Skin of body (tissue), 2 donors: ENCODE measurements around the gene NME3. TPM values are rescaled to one million over a fixed set of nuclear protein-coding genes. Genes with fewer than 3 reads are reported as not detected.
A peak's percentile ranks its signal among the peaks of the same experiment; 100 is the strongest.

Source experiments
- DNase-seq: peaks from one replicate; lab custom pipeline; 2025; lab: John Stamatoyannopoulos, UW
- total RNA-seq: library from RNA; depleted of rRNA; stranded (reverse); fragments of >200 nt; gene quantifications from one replicate; pipeline ENCODE4 v1.2.3, GENCODE V29; 2014

The NME3 gene
- total RNA-seq, 1 donor from 2014 or later = 18.1 TPM

GRCh38 chr16:1794221-1794871, 23.0 kb upstream of the NME3 start:
- no peak for DNase-seq

- DNase-seq = no peak
Observed at GRCh38 chr16:1793578-1794220, 22.4 kb upstream of the NME3 start, which contains the start of gene IGFALS. IGFALS (minus strand) TSS chr16:1793705; CDS start chr16:1793652, 53 bp downstream.

DNA sequence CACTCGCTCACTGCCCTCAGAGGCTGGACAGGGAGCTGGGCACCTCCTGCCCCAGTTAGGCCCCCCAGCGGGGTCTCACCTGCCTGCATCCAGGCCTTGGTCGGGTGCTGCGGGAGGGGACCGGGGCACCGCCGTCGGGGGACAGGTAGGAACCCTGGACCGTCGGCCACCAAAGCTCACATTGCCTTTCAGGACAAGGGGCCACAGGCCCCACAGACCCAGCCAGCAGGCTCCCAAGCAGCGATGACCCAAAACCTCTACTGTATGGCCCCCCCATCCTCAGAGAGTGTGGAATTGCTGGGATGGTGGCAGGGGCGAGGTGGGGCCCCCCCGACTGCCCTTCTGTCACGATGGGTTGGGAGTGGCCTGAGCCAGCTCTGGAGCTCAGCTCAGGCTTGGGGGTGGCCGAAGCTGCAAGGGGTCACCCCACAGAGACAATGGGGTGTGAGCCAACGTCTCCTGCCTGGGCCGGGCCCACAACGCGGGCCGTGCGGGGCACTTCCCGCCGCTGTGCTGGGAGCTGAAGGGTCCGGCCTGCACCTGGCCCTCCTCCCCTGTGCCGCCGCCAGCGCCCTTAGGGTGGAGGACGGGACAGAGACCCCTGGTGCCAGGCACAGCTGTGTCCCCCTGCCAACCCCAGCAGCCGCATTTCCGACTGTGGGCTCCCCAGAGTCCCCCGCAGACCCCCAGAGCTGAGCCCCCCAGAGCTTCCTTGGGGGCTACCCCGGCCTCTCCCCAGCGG, 21.7 kb upstream of the NME3 start:
- DNase-seq = no peak

DNA sequence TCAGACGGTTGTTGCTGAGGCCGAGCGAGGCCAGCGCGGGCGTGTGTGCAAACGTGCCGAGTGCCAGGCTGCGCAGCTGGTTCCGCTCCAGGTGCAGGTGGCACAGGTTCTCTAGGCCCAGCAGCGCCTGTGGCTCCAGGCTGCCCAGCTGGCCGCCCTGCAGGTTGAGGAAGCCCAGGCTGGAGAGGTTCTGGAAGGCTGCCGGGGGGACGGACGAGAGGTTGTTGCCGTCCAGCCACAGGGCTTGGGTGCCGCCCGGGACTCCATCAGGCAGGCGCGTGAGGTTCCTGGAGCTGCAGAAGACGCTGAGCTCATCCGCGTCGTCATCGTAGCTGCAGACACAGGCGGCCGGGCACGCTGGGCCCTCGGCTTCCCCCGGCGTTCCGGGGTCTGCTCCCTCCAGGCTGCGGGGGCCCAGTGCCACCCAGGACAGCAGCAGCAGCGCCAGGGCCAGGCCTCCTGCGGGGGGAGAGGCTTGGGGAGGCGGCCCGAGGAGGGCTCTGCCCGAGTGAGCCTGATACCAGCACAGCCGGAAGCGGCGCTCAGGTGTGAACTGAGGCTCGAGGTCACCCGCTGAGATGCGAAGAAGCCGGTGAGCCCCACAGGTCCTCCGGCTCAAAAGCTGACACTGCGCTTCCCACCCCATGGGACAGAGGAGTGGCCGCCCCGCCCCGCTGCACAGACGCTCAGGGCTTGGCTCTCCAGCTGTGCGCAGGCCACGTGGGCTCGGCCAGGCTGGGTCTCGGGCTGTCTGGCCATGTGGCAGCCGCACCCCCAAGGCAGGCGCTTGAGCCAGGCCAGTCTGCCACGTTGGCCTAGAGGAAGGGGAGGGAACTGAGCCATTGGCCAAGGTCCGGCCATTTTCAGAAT, 20.8 kb upstream of the NME3 start:
- DNase-seq = no peak

DNA sequence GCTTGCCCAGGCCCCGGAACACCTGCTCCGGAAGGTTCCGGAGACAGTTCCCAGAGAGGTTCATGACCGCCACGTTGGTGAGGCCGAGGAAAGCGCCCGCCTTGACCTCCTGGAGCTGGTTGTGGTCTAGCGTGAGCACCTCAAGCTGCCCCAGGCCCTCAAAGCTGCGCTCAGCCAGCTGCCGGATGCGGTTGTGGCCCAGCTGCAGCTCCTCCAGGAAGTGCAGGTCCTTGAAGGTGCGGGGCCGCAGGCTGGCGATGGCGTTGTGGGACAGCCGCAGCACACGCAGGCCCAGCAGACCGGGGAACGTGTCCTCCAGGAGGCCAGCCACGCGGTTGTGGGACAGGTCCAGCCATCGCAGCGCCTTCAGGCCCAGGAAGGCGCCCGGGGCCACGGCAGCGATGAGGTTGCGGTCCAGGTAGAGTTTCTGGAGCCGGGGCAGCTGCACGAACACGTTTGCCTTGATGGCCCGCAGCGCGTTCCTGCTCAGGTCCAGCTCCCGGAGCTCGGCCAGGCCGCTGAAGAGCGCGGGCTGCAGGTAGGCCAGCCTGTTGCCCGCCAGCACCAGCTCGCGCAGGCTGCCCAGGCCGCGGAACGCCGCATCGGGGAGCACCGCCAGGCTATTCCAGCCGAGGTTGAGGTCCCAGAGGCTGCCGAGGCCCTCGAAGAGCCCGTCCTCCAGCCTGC, 20.1 kb upstream of the NME3 start:
- no peak for DNase-seq

GRCh38 chr16:1790611-1791255, 19.4 kb upstream of the NME3 start:
- DNase-seq = no peak

DNA sequence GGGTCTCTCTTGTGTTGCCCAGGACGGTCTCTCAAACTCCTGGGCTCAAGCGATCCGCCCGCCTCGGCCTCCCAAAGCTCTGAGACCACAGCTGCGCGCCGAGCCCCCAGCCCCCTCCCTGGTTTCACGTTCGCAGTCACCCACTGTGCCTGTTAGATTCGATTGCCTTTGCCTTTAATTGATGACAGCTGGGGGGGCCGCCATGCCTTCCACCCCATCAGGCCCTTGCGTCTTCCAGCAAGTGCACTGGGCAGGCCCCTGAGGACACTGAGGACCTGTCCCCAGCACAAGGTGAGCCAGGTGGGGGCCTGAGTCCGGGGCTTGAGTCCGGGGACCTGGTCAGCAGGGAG, 18.9 kb upstream of the NME3 start:
- no peak for DNase-seq

DNA sequence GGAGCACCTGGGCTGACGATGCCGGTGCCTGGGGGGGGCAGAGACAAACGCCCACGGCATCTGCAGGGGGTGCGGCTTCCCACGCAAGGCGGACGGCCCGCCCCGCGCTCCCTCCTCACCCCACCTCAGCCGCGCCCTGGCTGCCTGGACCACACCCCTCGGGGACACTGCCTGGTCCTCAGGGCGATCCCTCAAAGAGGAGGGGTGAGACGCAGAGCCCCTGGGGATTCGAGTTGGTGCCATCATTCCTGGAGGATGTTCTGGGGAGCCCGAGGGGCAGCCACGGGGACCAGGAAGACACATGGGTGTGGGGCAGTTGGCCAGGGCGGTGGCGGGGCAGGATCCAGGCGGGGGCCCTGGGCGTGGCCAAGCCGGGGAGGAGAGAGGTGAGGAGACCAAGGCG, 18.3 kb upstream of the NME3 start:
- DNase-seq = no peak

DNA sequence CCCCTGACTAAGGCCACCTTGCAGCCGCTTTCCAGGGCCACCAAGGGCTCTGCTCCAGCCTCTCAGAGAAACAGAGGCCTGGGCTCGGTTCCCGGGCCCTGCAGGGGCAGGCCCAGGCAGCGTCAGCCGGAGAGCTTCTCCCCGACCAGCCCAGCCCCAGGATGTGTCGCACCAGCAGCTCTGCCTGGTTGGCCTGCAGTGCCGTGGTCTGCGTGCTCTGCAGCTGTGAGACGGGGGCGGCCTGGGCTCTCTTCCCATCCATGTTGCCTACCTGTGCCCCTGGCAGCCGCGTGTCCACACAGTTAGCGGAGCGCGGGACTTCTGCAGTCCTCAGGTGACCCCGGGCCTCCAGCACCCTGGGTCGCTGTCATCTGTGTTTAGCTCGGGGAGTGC, 17.4 kb upstream of the NME3 start:
- no peak for DNase-seq

GRCh38 chr16:1788095-1788707, 16.9 kb upstream of the NME3 start:
- no peak for DNase-seq

DNA sequence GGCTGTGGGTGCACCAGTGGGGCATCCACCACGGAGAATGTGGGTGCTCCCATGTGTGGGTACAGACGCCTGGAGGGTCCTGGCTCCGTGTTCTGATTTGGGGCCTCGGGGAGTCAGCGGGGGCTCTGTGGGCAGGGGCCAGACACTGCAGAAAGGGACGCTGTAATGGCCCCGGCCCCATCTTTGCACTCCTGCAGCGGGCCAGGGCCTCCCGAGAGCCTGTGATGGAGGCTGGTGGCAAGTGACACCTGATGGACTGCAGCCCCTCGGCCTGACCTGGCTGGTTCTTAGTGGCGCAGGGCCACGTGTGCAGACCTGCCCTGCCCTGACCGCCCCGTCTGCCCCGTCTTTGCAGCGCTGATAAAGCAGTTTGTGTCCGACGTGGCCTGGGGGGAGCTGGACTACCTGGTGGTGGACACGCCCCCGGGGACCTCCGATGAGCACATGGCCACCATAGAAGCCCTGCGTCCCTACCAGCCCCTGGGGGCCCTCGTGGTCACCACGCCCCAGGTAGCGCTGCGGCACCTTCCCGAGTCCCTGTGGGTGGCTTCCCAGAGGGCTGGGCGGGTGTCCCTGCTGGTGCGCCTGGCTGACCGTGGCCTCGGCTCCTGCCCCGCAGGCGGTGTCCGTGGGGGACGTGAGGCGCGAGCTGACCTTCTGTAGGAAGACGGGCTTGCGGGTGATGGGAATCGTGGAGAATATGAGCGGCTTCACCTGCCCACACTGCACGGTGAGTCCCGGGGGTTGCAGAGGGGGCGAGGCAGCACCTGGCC, 16.2 kb upstream of the NME3 start:
- no peak for DNase-seq

DNA sequence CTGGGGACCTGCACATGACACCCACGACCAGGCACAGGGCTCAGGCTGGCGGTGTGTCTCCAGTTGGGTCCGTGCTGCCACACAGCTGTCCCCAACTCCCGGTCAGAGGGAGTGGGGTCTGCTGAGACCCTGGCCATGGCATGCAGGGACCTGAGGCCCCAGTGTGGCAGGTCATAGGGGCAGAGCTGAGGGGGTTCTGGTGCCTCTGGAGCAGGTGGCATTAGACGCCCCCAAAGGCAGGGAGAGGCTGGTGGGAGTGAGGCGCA, 15.6 kb upstream of the NME3 start:
- DNase-seq = no peak

DNA sequence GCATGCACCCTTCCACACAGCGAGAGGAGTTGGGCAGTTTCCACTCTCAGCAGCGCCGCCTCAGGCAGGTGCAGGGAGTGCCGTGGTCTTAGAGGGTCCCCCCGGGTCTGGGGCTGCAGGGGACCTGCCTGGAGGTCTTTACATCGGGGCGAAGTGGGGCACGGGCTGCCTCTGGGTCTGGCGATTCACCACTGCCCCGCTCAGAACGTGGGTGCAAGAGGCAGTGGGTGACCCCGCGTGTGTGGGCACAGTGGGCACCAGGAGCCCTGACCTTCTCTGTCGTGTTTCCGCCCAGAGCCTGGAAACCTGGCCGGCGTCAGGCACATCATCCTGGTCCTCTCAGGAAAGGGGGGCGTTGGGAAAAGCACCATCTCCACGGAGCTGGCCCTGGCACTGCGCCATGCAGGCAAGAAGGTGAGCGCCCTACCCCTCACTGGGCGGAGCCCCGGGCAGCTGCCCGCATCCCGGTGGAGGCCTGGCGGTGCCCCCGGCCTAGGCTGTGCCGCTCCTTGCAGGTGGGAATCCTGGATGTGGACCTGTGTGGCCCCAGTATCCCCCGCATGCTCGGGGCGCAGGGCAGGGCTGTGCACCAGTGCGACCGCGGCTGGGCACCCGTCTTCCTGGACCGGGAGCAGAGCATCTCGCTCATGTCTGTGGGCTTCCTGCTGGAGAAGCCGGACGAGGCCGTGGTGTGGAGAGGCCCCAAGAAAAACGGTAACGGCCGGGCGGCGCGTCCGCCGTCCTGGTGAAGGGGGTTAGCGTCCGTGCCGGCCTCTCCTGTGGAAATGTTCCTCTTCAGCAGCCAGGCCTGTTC, 15.1 kb upstream of the NME3 start:
- no peak for DNase-seq

GRCh38 chr16:1785846-1786170, 14.5 kb upstream of the NME3 start:
- DNase-seq = no peak

- no peak for DNase-seq
Observed at GRCh38 chr16:1784977-1785845, 13.9 kb upstream of the NME3 start.

DNA sequence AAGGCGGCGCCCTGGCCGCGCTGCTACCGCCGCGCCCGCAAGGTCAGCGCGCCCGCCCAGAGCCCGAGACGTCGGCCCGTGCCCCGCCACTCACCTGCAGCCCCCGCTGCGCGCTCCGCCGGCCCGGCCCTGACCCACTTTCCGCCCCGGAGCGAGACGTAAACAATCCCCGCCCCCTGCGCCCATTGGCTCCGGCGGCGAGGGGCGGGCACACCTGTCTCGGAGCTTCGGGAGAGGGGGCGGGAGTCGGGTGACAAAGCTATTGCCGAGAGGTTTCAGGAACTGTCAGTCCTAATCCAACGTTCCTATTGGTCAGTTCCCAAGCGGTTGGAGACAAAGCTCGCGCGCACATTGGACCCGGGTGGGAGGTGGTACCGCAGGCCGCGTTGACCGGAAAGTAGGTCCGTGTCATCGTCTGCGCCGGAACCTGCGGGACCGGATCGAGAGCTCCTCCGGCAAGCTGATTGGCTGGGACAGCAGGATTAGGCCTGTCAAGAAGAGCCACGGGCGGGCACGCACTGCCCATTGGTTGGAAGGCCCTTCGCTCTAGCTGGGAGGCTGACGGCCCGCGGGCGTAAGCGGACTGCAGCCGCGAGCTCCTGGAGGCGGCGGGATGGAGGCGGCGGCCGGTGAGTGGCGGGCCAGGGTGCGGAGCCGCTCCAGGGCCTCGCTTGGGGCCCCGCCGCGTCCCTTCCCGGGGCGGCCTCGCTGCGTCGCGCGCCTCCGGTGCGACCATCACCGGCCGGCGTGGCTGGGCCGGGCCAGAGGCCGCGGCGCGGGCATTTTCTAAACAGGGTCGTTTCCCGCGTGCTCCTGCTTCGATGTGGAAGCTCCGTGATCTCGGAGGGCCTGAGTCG, 11.3 kb upstream of the NME3 start, which contains the start of the genes NUBP2 and SPSB3:
Gene NUBP2 (plus strand): TSS at position 553 of the 857 bp plus-strand sequence. CDS start 61 bp downstream, at position 614.
Gene SPSB3 (minus strand): TSS at position 164 of the 857 bp plus-strand sequence. CDS start 1,088 bp downstream, outside the sequence.
- peak; percentile 100 for DNase-seq
